Astrocyte (in vitro differentiated cells and primary cell): ENCODE data around the gene HYDIN.
"Not testable (repeated sequence)": the region's sequence is repeated elsewhere in the genome, so short reads cannot be mapped to it uniquely, and the experiment has no call there.

Experiments
- CTCF ChIP-seq: IDR thresholded peaks from 2 replicates; pipeline ENCODE4 v1.5.1; 2011; ENCODE audit warnings: low read depth, mild to moderate bottlenecking, inconsistent platforms, low read length, moderate library complexity; ENCODE audit not compliant: insufficient read depth
- EZH2 ChIP-seq: IDR thresholded peaks from 2 replicates; pipeline ENCODE4 v1.6.1; 2012; ENCODE audit warnings: mild to moderate bottlenecking, low read length, inconsistent platforms; ENCODE audit not compliant: insufficient read depth

GRCh38 chr16:70884652-70885051 is 345.9 kb downstream of the HYDIN start:
- not testable (repeated sequence) for TF ChIP-seq CTCF, EZH2
